GM10266 (cell line): Measurements from ENCODE around the gene CHRNB1.

Source experiments
- DNase-seq: peaks from one replicate; pipeline ENCODE4 v3.0.0; 2012; ENCODE audit errors: extremely low spot score
- TF ChIP-seq, protein P1 (sequence below): IDR thresholded peaks from 2 replicates; pipeline ENCODE4 v1.5.1; 2012; ENCODE audit warnings: mild to moderate bottlenecking, low read depth; ENCODE audit not compliant: control insufficient read depth, insufficient read depth; ENCODE audit errors: missing control alignments

Gene CHRNB1

DNA sequence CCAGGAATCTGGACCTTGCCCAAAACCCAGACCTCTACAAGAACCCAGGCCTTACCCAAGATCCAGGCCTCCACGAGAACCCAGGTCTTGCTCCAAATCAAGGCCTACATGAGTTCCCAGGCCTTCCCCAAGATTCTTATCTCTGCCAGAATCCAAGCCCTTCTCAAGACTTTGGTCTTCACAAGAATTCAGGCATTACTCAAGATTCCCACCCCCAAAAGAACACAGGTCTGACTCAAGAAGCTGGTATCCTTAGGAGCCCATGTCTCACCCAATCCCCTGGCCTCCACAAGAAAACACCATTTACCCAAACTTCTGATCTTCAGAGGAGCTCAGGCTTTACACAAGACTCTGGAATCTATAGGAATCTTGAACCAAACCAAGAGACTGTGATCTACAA lies 13.6 kb upstream of the CHRNB1 start:
- TF ChIP-seq, protein P1, sequence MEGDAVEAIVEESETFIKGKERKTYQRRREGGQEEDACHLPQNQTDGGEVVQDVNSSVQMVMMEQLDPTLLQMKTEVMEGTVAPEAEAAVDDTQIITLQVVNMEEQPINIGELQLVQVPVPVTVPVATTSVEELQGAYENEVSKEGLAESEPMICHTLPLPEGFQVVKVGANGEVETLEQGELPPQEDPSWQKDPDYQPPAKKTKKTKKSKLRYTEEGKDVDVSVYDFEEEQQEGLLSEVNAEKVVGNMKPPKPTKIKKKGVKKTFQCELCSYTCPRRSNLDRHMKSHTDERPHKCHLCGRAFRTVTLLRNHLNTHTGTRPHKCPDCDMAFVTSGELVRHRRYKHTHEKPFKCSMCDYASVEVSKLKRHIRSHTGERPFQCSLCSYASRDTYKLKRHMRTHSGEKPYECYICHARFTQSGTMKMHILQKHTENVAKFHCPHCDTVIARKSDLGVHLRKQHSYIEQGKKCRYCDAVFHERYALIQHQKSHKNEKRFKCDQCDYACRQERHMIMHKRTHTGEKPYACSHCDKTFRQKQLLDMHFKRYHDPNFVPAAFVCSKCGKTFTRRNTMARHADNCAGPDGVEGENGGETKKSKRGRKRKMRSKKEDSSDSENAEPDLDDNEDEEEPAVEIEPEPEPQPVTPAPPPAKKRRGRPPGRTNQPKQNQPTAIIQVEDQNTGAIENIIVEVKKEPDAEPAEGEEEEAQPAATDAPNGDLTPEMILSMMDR = no peak

DNA sequence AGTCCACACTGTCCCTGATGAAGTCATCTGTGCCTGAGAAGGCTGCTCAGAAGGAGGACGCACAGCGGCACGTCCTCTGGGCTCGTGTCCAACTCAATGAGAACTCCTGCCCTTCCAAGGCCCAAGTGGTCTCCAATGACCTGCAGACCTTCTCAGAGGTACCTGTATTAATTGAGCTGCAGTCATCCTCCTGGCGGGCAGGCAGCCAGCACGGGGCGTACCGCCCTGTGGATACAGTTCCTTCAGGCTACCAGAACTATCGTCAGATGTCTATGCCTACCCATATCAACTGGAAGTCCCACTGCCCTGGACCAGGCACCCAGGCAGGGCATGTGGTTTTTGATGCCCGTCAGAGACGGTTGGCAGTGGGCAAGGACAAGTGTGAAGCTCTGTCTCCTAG lies 12.6 kb upstream of the CHRNB1 start:
- TF ChIP-seq, protein P1 = no peak
- DNase-seq = no peak

More for the DNA sequence above, 13.6 kb upstream of the CHRNB1 start:
- no peak for DNase-seq

DNA sequence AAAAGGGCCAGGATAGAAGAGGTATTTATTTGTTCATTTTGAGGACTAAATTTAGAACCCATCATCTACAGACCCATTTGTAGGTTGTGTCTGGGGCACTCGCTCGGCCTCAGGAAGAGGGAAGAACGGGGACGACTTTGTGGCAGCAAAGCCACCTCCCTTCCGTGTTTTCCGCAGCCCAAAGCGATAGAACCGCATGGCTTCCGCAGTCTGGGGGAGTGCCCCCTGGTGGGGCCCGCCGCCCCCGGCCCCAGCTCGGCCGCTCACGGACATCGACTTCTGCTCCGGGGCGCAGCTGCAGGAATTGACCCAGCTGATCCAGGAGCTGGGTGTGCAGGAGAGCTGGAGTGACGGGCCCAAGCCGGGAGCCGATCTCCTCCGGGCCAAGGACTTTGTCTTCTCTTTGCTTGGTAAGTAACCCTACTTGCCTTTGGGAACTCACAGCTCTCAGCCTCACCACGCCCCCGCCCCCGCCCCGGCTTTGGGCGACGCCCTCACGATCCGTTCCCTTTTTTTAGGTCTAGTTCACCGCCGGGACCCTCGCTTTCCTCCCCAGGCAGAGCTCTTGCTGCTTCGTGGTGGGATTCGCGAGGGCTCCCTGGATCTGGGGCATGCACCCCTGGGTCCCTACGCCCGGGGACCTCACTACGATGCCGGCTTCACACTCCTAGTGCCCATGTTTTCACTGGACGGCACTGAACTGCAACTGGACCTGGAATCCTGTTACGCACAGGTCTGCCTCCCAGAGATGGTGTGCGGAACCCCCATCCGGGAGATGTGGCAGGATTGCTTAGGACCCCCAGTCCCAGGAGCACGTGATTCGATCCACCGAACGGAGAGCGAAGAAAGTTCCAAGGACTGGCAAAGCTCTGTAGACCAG lies 8.9 kb upstream of the CHRNB1 start:
- DNase-seq = peak; percentile 61
- TF ChIP-seq, protein P1 = peak; percentile 27

DNA sequence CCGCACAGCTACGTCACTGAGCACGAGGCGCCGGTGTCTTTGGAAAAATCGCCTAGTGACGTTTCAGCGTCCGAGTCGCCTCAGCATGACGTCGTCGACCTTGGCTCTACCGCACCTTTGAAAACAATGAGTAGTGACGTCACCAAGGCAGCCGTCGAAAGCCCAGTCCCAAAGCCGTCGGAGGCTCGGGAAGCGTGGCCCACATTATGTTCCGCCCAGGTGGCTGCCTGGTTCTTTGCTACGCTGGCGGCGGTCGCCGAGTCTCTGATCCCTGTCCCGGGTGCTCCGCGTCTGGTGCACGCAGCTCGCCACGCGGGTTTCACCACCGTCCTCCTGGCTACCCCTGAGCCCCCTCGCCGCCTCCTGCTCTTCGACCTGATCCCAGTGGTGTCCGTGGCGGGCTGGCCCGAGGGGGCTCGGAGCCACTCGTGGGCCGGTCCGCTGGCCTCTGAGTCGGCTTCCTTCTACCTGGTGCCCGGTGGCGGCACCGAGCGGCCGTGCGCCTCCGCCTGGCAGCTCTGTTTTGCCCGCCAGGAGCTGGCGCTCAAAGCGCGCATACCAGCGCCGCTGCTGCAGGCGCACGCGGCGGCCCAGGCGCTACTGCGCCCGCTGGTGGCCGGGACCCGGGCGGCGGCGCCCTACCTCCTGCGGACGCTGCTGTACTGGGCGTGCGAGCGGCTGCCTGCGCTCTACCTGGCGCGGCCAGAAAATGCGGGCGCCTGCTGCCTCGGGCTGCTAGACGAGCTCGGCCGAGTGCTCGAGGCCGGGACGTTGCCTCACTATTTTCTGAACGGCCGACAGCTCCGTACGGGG lies 8.1 kb upstream of the CHRNB1 start:
- DNase-seq = peak; percentile 85
- TF ChIP-seq, protein P1 = peak; percentile 97

DNA sequence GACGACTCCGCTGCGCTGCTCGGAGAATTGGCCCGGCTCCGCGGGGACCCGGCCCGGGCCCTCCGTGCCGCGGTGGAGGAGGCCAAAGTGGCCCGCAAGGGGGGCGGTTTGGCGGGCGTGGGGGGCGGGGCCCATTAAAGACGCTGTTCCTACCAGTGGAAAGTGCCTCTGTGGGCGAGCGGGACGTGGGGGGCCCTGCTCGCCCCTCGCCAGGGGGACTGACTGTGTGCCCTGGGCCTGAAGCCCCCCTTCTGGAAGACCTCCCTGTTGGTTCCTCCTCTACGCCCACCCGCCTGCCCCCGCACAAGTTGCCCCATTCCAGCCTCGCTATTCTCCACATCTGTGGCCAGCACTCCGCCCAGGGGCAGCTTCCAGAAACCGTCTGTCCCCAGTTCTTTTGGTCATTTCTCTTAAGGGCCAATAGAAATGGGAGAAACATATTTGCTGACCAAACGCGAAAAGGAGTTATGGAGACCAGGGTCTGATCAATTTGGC lies 7.4 kb upstream of the CHRNB1 start:
- DNase-seq = no peak
- TF ChIP-seq, protein P1 = no peak

DNA sequence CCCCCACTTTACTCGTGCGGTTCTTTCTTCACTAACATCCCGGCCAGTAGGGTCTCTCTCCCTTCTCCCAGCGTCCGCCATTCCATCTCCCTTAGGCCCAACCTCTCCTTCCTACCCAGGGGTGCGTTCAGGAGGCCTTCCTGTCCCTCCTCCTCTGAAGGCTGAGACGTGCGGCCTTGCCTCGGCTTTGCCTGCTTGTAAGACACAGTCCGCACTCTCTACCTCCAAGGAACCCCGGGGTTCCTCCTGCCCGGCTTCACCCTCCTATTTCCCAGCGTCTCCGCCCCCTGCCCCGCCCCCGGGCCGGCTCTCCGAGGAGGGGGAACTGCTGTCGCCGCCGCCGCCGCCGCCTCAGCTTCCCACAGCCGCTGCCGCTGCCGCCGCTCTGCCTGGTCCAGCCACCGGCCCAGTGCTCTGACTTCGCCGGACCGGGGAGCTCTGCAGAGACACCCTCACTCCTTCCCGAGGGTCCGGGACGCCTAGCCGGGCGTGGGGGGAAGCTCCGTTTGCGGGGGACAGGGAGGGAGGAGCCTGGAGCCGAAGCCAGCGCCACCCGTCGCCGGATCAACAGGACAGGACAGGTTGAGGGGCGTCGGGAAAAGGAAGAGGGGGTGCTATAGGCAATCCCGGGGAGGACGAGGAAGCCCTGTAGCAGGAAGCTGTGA lies 6.8 kb upstream of the CHRNB1 start:
- DNase-seq = peak; percentile 76
- TF ChIP-seq, protein P1 = no peak
